ENCODE data around the gene ERICH3.

Gene ERICH3

DNA sequence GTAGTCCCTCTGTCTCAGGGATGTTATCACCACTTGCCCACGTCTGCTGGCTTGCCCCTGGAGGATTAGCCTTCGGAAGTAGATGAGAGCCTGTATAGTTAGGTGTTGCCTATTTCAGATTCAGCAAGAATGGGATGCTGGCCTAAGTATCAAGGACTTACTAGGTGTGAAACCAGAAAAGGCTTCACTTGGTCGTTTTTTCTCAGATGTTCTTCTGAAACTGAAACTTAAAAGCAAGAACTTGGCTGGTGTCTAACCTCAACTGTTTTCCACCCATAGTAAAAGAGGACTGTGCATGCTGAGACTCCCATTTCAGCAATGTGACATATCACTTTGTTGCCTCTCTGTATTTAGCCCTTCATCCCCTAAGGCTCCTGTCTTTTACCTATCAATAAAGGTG lies 94.2 kb downstream of the ERICH3 start:
- no peak overlapping the region for H2BK120ac ChIP-seq (ENCODE audit: low read depth, low read length)
- H3K14ac ChIP-seq (ENCODE audit: low read length): no peak overlapping the region
- no peak overlapping the region for H3K4me2 ChIP-seq (ENCODE audit: insufficient read depth, low read length, poor library complexity, severe bottlenecking)
- H2BK5ac ChIP-seq (ENCODE audit: low read length): no peak overlapping the region
- H4K91ac ChIP-seq (ENCODE audit: low read depth, low read length, poor library complexity): no peak overlapping the region
- H2AK5ac ChIP-seq (ENCODE audit: low read depth, low read length): no peak overlapping the region
- H3K27ac ChIP-seq (replicated peaks; ENCODE audit: low read length): no peak overlapping the region
- no peaks in the 10 kb centered on the region for H3K36me3 ChIP-seq (replicated peaks in 1 of 2; ENCODE audit: control insufficient read depth in 2 of 2, insufficient read depth in 2 of 2, low read length in 2 of 2)
- no peak for DNase-seq (ENCODE audit: low spot score)
- H3K18ac ChIP-seq (ENCODE audit: low read length): no peak overlapping the region
- no peak overlapping the region for H3K9ac ChIP-seq (ENCODE audit: low read depth, low read length, poor library complexity)
- no peaks in the 10 kb centered on the region for H3K27me3 ChIP-seq (ENCODE audit: control insufficient read depth in 3 of 3, insufficient read depth in 3 of 3, low read depth in 1 of 3, low read length in 3 of 3)
- no peak overlapping the region for H3K4me3 ChIP-seq (ENCODE audit: low read length in 2 of 2)
- no peak overlapping the region for H3K23ac ChIP-seq (ENCODE audit: low read depth, low read length, poor library complexity)
- no peaks in the 10 kb centered on the region for H3K79me1 ChIP-seq (ENCODE audit: low read depth, low read length)
- H2BK15ac ChIP-seq (ENCODE audit: low read length): no peak overlapping the region
- no CpG with 5 or more reads among the region's 3 CpGs for WGBS, 2 donors (ENCODE audit: extremely low coverage in 2 of 2, insufficient read length in 2 of 2, insufficient replicate concordance in 1 of 2)
- H3K9me3 ChIP-seq (replicated peaks in 1 of 2; ENCODE audit: control insufficient read depth in 2 of 2, insufficient read depth in 1 of 2, low read depth in 1 of 2, low read length in 2 of 2): no peaks in the 10 kb centered on the region
- no peaks in the 10 kb centered on the region for H3K4me1 ChIP-seq (ENCODE audit: control insufficient read depth in 2 of 2, insufficient read depth in 1 of 2, low read depth in 1 of 2, low read length in 2 of 2)
- H2AFZ ChIP-seq (ENCODE audit: low read length): no peak overlapping the region
- H2BK12ac ChIP-seq (ENCODE audit: low read length): no peak overlapping the region
- no peak overlapping the region for H3K4ac ChIP-seq (ENCODE audit: low read length)
- H4K8ac ChIP-seq (ENCODE audit: low read depth, low read length): no peak overlapping the region

DNA sequence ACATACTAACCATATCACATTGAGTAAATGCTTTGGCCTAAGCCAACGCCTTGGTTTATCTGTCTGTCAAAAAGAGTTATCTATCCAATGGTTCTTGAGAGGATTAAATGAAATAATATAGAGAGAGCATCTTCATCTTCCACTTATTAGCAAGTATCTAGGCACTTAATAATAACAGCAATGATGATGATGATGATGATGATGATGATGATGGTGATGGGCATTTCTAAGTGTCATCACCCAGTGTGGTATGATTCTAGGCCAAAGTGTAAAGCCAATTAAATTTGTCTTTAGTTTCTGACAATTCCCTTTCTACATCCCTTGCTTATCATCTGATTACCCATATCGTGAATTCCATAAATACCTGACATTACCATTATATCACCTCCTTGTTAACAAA lies 95.5 kb downstream of the ERICH3 start:
- Histone ChIP-seq H3K4ac (ENCODE audit: low read length) (no peak overlapping the region), H2BK12ac (ENCODE audit: low read length) (no peak overlapping the region), H3K27ac (replicated peaks; ENCODE audit: low read length) (no peak overlapping the region), H2AK5ac (ENCODE audit: low read depth, low read length) (no peak overlapping the region), H3K27me3 (ENCODE audit: control insufficient read depth in 3 of 3, insufficient read depth in 3 of 3, low read depth in 1 of 3, low read length in 3 of 3) (no peaks in the 10 kb centered on the region), H3K9me3 (replicated peaks in 1 of 2; ENCODE audit: control insufficient read depth in 2 of 2, insufficient read depth in 1 of 2, low read depth in 1 of 2, low read length in 2 of 2) (no peaks in the 10 kb centered on the region), H3K4me1 (ENCODE audit: control insufficient read depth in 2 of 2, insufficient read depth in 1 of 2, low read depth in 1 of 2, low read length in 2 of 2) (no peaks in the 10 kb centered on the region), H4K91ac (ENCODE audit: low read depth, low read length, poor library complexity) (no peak overlapping the region), H3K18ac (ENCODE audit: low read length) (no peak overlapping the region), H3K4me3 (ENCODE audit: low read length in 2 of 2) (no peak overlapping the region), H3K79me1 (ENCODE audit: low read depth, low read length) (no peaks in the 10 kb centered on the region), H3K9ac (ENCODE audit: low read depth, low read length, poor library complexity) (no peak overlapping the region), H2AFZ (ENCODE audit: low read length) (no peak overlapping the region), H2BK15ac (ENCODE audit: low read length) (no peak overlapping the region), H2BK120ac (ENCODE audit: low read depth, low read length) (no peak overlapping the region), H2BK5ac (ENCODE audit: low read length) (no peak overlapping the region), H3K14ac (ENCODE audit: low read length) (no peak overlapping the region), H3K36me3 (replicated peaks in 1 of 2; ENCODE audit: control insufficient read depth in 2 of 2, insufficient read depth in 2 of 2, low read length in 2 of 2) (no peaks in the 10 kb centered on the region), H3K4me2 (ENCODE audit: insufficient read depth, low read length, poor library complexity, severe bottlenecking) (no peak overlapping the region), H4K8ac (ENCODE audit: low read depth, low read length) (no peak overlapping the region), H3K23ac (ENCODE audit: low read depth, low read length, poor library complexity) (no peak overlapping the region)
- no peak for DNase-seq (ENCODE audit: low spot score)
- WGBS, 2 donors (ENCODE audit: extremely low coverage in 2 of 2, insufficient read length in 2 of 2, insufficient replicate concordance in 1 of 2): no CpG with 5 or more reads among the region's 2 CpGs

DNA sequence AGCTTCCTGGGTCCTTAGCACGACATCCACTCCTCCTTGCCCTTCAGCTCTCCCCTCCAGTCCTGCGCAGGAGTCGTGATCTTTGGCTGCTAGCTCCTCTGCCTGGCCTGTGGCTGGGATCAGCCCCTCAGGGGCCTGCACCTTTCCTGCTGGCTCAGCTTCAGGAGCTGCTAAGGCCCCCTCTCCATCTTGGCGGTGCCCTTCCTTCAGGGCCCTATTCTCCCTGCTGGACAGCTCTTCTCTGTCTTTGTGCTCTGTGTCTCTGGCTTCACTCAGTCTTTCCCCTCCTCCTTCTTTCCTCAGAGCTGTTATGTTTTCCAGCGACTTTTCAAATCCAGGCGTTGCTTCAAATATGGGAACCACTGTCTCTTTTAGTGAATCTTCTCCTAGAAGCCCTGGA lies 101.7 kb downstream of the ERICH3 start:
- no peaks in the 10 kb centered on the region for H3K79me1 ChIP-seq (ENCODE audit: low read depth, low read length)
- H3K4me3 ChIP-seq (ENCODE audit: low read length in 2 of 2): no peak overlapping the region
- no peak overlapping the region for H2AK5ac ChIP-seq (ENCODE audit: low read depth, low read length)
- no peaks in the 10 kb centered on the region for H3K9me3 ChIP-seq (replicated peaks in 1 of 2; ENCODE audit: control insufficient read depth in 2 of 2, insufficient read depth in 1 of 2, low read depth in 1 of 2, low read length in 2 of 2)
- peak overlapping the region; percentile 27 for H3K14ac ChIP-seq (ENCODE audit: low read length)
- H3K27me3 ChIP-seq (ENCODE audit: control insufficient read depth in 3 of 3, insufficient read depth in 3 of 3, low read depth in 1 of 3, low read length in 3 of 3): no peaks in the 10 kb centered on the region
- no peak overlapping the region for H3K4ac ChIP-seq (ENCODE audit: low read length)
- no peak overlapping the region for H3K9ac ChIP-seq (ENCODE audit: low read depth, low read length, poor library complexity)
- H4K91ac ChIP-seq (ENCODE audit: low read depth, low read length, poor library complexity): no peak overlapping the region
- peaks cover 9 to 12% of the 10 kb centered on the region in 2 donors for H3K4me1 ChIP-seq (ENCODE audit: control insufficient read depth in 2 of 2, insufficient read depth in 1 of 2, low read depth in 1 of 2, low read length in 2 of 2)
- H2BK5ac ChIP-seq (ENCODE audit: low read length): no peak overlapping the region
- peak overlapping the region; percentile 81 for H2AFZ ChIP-seq (ENCODE audit: low read length)
- H3K36me3 ChIP-seq (replicated peaks in 1 of 2; ENCODE audit: control insufficient read depth in 2 of 2, insufficient read depth in 2 of 2, low read length in 2 of 2): no peaks in the 10 kb centered on the region
- WGBS, 2 donors (ENCODE audit: extremely low coverage in 2 of 2, insufficient read length in 2 of 2, insufficient replicate concordance in 1 of 2): no CpG with 5 or more reads among the region's 6 CpGs
- no peak overlapping the region for H4K8ac ChIP-seq (ENCODE audit: low read depth, low read length)
- H3K4me2 ChIP-seq (ENCODE audit: insufficient read depth, low read length, poor library complexity, severe bottlenecking): no peak overlapping the region
- no peak overlapping the region for H3K27ac ChIP-seq (replicated peaks; ENCODE audit: low read length)
- no peak overlapping the region for H2BK12ac ChIP-seq (ENCODE audit: low read length)
- no peak overlapping the region for H2BK120ac ChIP-seq (ENCODE audit: low read depth, low read length)
- H2BK15ac ChIP-seq (ENCODE audit: low read length): no peak overlapping the region
- H3K18ac ChIP-seq (ENCODE audit: low read length): no peak overlapping the region
- H3K23ac ChIP-seq (ENCODE audit: low read depth, low read length, poor library complexity): no peak overlapping the region
- no peak for DNase-seq (ENCODE audit: low spot score)

DNA sequence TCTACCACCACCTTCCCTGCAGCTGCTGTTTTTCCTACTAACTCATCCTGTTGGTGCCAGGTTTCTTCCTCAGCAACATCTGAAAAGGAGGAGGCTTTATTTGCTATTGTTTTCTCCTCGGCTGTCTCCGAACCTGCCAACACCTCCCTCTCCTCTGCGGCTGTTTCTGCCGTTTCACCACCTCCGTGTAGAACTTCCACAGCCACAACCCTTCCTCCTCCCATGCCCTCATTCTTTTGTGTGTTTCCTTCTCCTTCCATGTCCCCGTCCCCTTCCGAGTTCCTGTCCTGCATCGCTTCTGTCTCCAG lies 102.1 kb downstream of the ERICH3 start:
- peak overlapping the region; percentile 81 for H2AFZ ChIP-seq (ENCODE audit: low read length)
- H2AK5ac ChIP-seq (ENCODE audit: low read depth, low read length): no peak overlapping the region
- H2BK120ac ChIP-seq (ENCODE audit: low read depth, low read length): no peak overlapping the region
- DNase-seq (ENCODE audit: low spot score): no peak
- H4K8ac ChIP-seq (ENCODE audit: low read depth, low read length): no peak overlapping the region
- WGBS, 2 donors (ENCODE audit: extremely low coverage in 2 of 2, insufficient read length in 2 of 2, insufficient replicate concordance in 1 of 2): no CpG with 5 or more reads among the region's 8 CpGs
- no peak overlapping the region for H3K4me2 ChIP-seq (ENCODE audit: insufficient read depth, low read length, poor library complexity, severe bottlenecking)
- peaks cover 9 to 12% of the 10 kb centered on the region in 2 donors for H3K4me1 ChIP-seq (ENCODE audit: control insufficient read depth in 2 of 2, insufficient read depth in 1 of 2, low read depth in 1 of 2, low read length in 2 of 2)
- no peak overlapping the region for H3K4me3 ChIP-seq (ENCODE audit: low read length in 2 of 2)
- no peak overlapping the region for H2BK15ac ChIP-seq (ENCODE audit: low read length)
- no peaks in the 10 kb centered on the region for H3K79me1 ChIP-seq (ENCODE audit: low read depth, low read length)
- no peak overlapping the region for H3K4ac ChIP-seq (ENCODE audit: low read length)
- no peak overlapping the region for H3K14ac ChIP-seq (ENCODE audit: low read length)
- no peak overlapping the region for H2BK12ac ChIP-seq (ENCODE audit: low read length)
- H3K23ac ChIP-seq (ENCODE audit: low read depth, low read length, poor library complexity): no peak overlapping the region
- H2BK5ac ChIP-seq (ENCODE audit: low read length): no peak overlapping the region
- no peaks in the 10 kb centered on the region for H3K36me3 ChIP-seq (replicated peaks in 1 of 2; ENCODE audit: control insufficient read depth in 2 of 2, insufficient read depth in 2 of 2, low read length in 2 of 2)
- H3K27ac ChIP-seq (replicated peaks; ENCODE audit: low read length): no peak overlapping the region
- H3K9me3 ChIP-seq (replicated peaks in 1 of 2; ENCODE audit: control insufficient read depth in 2 of 2, insufficient read depth in 1 of 2, low read depth in 1 of 2, low read length in 2 of 2): no peaks in the 10 kb centered on the region
- H3K18ac ChIP-seq (ENCODE audit: low read length): no peak overlapping the region
- no peak overlapping the region for H3K9ac ChIP-seq (ENCODE audit: low read depth, low read length, poor library complexity)
- H3K27me3 ChIP-seq (ENCODE audit: control insufficient read depth in 3 of 3, insufficient read depth in 3 of 3, low read depth in 1 of 3, low read length in 3 of 3): no peaks in the 10 kb centered on the region
- no peak overlapping the region for H4K91ac ChIP-seq (ENCODE audit: low read depth, low read length, poor library complexity)

All from neuronal stem cell (in vitro differentiated cells).